ENCODE measurements around the gene CD300LF. TPM values are rescaled to one million over a fixed set of nuclear protein-coding genes. Genes with fewer than 3 reads are reported as not detected.
A peak's percentile ranks its signal among the peaks of the same experiment; 100 is the strongest.

Gene CD300LF
- total RNA-seq, 1 donor from 2014 or later = 0.19 TPM

DNA sequence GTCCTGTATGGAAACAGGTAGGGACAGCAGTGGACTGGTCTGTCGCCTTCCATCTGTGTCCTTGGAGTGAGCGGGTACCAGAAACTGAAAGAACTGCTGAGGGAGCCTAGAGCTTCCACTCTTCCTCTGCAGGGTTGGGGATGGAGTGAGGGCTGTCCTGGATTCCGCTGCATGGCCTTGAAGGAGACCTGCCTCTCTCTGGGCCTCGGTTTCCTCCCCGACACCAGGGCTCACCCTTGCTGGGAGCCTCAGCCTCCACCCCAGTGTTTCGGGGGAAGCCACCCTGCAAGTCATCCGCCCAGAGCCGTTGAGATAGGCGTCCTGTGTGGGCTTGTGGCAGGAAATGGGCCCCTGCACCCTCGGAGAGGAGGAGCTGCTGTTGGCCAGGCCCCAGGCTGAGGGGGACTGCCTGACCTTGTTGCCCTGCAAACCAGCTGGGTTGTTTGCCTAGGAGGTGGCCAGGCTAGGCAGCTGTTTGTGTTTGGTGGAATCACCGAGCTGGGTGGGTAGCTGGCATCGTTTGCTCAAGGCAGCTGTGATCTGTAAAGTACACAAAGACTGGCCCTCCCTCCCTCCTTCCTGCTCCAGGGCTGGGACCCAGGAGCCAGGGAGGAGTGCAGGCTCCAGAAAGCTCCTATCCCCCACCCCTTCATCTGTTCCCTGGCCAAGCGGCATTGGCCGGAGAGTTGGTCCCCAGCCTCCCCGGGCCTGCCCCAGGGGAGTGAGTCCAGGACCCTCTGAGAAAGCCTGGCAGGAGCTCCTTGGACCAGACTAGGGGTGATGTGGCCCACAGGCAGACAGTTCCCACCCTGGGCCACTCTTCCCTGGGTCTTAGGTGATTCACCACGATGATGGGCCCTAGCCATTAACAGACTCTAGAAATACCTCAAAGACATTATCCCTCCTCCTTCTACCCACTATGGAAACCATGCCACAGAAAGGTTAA is 25.6 kb upstream of the CD300LF start:
- Mint-ChIP-seq H3K36me3 (no peaks in the 10 kb centered on the region), H3K27me3 (peaks cover 35% of the 10 kb centered on the region), H3K27ac (peak overlapping the region; percentile 57), H3K9me3 (no peaks in the 10 kb centered on the region), H3K4me1 (ENCODE audit: unreplicated experiment) (peaks cover 11% of the 10 kb centered on the region), H3K4me3 (peak overlapping the region; percentile 76)
- TF ChIP-seq, protein P1, sequence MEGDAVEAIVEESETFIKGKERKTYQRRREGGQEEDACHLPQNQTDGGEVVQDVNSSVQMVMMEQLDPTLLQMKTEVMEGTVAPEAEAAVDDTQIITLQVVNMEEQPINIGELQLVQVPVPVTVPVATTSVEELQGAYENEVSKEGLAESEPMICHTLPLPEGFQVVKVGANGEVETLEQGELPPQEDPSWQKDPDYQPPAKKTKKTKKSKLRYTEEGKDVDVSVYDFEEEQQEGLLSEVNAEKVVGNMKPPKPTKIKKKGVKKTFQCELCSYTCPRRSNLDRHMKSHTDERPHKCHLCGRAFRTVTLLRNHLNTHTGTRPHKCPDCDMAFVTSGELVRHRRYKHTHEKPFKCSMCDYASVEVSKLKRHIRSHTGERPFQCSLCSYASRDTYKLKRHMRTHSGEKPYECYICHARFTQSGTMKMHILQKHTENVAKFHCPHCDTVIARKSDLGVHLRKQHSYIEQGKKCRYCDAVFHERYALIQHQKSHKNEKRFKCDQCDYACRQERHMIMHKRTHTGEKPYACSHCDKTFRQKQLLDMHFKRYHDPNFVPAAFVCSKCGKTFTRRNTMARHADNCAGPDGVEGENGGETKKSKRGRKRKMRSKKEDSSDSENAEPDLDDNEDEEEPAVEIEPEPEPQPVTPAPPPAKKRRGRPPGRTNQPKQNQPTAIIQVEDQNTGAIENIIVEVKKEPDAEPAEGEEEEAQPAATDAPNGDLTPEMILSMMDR (conservative IDR thresholded peaks at IDR 0.05) = no peak
- no peak for DNase-seq (ENCODE audit: extremely low spot score, unreplicated experiment)

DNA sequence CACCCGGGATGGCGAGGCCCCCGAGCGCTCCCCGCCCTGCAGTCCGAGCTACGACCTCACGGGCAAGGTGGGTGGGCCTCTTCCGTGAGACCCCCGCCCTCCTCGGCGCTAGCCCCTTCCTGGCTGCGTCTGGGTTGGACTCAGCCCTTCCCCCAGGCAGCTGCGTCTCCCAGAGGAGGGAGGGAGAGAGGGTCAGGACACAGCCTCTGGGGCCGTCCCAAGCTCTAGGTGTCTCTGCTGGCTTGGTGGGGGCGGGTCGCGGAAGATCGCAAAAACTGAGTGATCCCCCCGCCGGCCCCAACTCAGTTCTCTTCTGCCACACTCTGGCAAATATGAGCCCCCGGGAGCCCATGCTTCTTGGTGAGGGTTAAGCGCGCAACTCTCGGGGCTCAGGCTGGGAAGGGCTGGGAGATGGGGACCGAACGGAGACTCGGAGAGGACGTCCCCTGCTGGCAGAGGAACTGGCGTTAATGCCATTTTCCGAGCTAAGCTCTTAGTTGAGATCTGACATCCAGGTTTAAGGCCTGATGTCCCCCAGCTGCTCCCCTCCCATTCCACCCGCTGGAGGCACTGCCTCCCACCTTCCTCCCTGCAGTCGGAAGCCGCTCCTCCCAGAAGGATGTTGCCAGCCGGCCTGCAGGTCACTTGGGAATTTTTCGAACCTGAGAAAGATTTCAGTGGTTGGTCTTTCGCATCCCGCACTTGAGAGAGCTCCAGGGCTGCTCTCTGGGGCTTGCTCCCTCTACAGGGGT is 24.8 kb upstream of the CD300LF start:
- no peak overlapping the region for H3K27ac Mint-ChIP-seq
- H3K4me1 Mint-ChIP-seq (ENCODE audit: unreplicated experiment) = peaks cover 6% of the 10 kb centered on the region
- H3K9me3 Mint-ChIP-seq = no peaks in the 10 kb centered on the region
- peaks cover 32% of the 10 kb centered on the region for H3K27me3 Mint-ChIP-seq
- no peak for DNase-seq (ENCODE audit: extremely low spot score, unreplicated experiment)
- peak overlapping the region; percentile 76 for H3K4me3 Mint-ChIP-seq
- H3K36me3 Mint-ChIP-seq = no peaks in the 10 kb centered on the region
- TF ChIP-seq, protein P1 (conservative IDR thresholded peaks at IDR 0.05) = peak; percentile 58

- H3K27ac Mint-ChIP-seq = peak within 1 kb of the TSS; percentile 72
- peak within 1 kb of the TSS; percentile 82 for H3K4me3 Mint-ChIP-seq
- H3K4me1 Mint-ChIP-seq (ENCODE audit: unreplicated experiment) = peaks cover 6% of the 10 kb centered on the region
- no peak for DNase-seq (ENCODE audit: extremely low spot score, unreplicated experiment)
- peaks cover 32% of the 10 kb centered on the region for H3K27me3 Mint-ChIP-seq
- no peaks in the 10 kb centered on the region for H3K36me3 Mint-ChIP-seq
- H3K9me3 Mint-ChIP-seq = no peaks in the 10 kb centered on the region
- TF ChIP-seq, protein P1 (conservative IDR thresholded peaks at IDR 0.05) = peak; percentile 49
Measured at GRCh38 chr17:74736513-74737298, 24.0 kb upstream of the CD300LF start, which contains the start of gene RAB37. TSS of gene RAB37 (plus strand) at chr17:74737256. CDS start at chr17:74737273, 17 bp downstream.

DNA sequence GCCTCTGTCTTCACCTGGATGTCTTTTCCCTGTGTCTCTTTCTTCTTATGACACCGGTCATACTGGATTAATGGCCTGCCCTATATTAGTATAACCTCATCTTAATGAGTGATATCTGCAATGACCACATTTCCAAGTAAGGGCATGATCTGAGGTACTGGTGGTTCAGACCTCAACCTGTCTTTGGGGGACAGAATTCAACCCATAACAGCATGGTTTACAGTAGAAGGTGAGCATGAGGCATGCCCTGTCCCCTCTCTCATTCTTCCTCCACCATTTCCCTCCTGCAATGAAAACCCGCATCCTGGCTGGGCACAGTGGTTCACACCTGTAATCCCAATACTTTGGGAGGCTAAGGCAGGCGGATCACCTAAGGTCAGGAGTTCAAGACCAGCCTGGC is 21.5 kb upstream of the CD300LF start:
- TF ChIP-seq, protein P1 (conservative IDR thresholded peaks at IDR 0.05) = no peak
- H3K27ac Mint-ChIP-seq = no peak overlapping the region
- peaks cover 27% of the 10 kb centered on the region for H3K27me3 Mint-ChIP-seq
- peaks cover 6% of the 10 kb centered on the region for H3K4me1 Mint-ChIP-seq (ENCODE audit: unreplicated experiment)
- H3K36me3 Mint-ChIP-seq = no peaks in the 10 kb centered on the region
- H3K4me3 Mint-ChIP-seq = no peak overlapping the region
- no peak for DNase-seq (ENCODE audit: extremely low spot score, unreplicated experiment)
- no peaks in the 10 kb centered on the region for H3K9me3 Mint-ChIP-seq

Data from type B pancreatic cell (in vitro differentiated cells).